GM12872 (cell line): ENCODE measurements around the gene TMEM37.

ENCODE experiments used
- CTCF ChIP-seq: IDR thresholded peaks from 3 replicates; pipeline ENCODE4 v1.5.1; 2011; ENCODE audit warnings: low read depth, mild to moderate bottlenecking, low read length, moderate library complexity; ENCODE audit not compliant: insufficient read depth

Gene TMEM37

GRCh38 chr2:119425620-119426395, 5.8 kb upstream of the TMEM37 start:
- TF ChIP-seq CTCF, result no peak

- no peak for TF ChIP-seq CTCF
These were observed 5.3 kb upstream of the TMEM37 start for GRCh38 chr2:119426396-119426675.

GRCh38 chr2:119426801-119427395, 4.8 kb upstream of the TMEM37 start:
- TF ChIP-seq CTCF, result no peak

GRCh38 chr2:119427756-119428155, 3.9 kb upstream of the TMEM37 start:
- no peak for TF ChIP-seq CTCF

- no peak for TF ChIP-seq CTCF
These were observed 3.0 kb upstream of the TMEM37 start for GRCh38 chr2:119428488-119429224.

GRCh38 chr2:119429225-119429981, 2.3 kb upstream of the TMEM37 start:
- TF ChIP-seq CTCF, result no peak

GRCh38 chr2:119430023-119430498, 1.6 kb upstream of the TMEM37 start:
- TF ChIP-seq CTCF, result no peak
